HL-60 (cell line): ENCODE data around the gene PPP2R5C.

ENCODE experiments used
- DNase-seq, 2 experiments: peaks; one replicate each; pipeline ENCODE4 v3.0.0-alpha.2; 2010 to 2020; ENCODE audit warnings: low read depth in 1 of 2, low spot score in 1 of 2
- H3K27ac ChIP-seq: fragments of 250-450 bp; sonication (Bioruptor Pico); replicated peaks from 2 replicates; pipeline ENCODE4 v1.5.1; 2020; ENCODE audit warnings: mild to moderate bottlenecking, moderate library complexity
- H3K27me3 ChIP-seq: fragments of 250-450 bp; sonication (Bioruptor Pico); 2 replicates; pipeline ENCODE4 v1.5.1; 2021; ENCODE audit warnings: mild to moderate bottlenecking, moderate library complexity; ENCODE audit not compliant: insufficient read depth, poor library complexity, severe bottlenecking
- H3K4me3 ChIP-seq: replicated peaks from 2 replicates; pipeline ENCODE4 v1.5.1; 2011; ENCODE audit warnings: mild to moderate bottlenecking, control low read depth, low read length; ENCODE audit not compliant: insufficient read depth
- GABPA ChIP-seq: IDR thresholded peaks from 2 replicates; pipeline ENCODE4 v1.6.1; 2012; ENCODE audit warnings: low read depth
- POLR2AphosphoS5 ChIP-seq: IDR thresholded peaks from 2 replicates; pipeline ENCODE4 v1.6.1; 2012; ENCODE audit warnings: low read depth
- SPI1 ChIP-seq: IDR thresholded peaks from 2 replicates; pipeline ENCODE4 v1.6.1; 2012; ENCODE audit warnings: low read depth, mild to moderate bottlenecking, borderline replicate concordance
- TF ChIP-seq, protein P1 (sequence below): IDR thresholded peaks from 2 replicates; pipeline ENCODE4 v1.6.1; 2012; ENCODE audit warnings: low read depth; ENCODE audit not compliant: insufficient replicate concordance
- TF ChIP-seq, protein P2 (sequence below): IDR thresholded peaks from one replicate; pipeline ENCODE4 v1.5.1; 2011; ENCODE audit warnings: low read length, control low read depth, inconsistent platforms; ENCODE audit not compliant: insufficient read depth

PPP2R5C gene

DNA sequence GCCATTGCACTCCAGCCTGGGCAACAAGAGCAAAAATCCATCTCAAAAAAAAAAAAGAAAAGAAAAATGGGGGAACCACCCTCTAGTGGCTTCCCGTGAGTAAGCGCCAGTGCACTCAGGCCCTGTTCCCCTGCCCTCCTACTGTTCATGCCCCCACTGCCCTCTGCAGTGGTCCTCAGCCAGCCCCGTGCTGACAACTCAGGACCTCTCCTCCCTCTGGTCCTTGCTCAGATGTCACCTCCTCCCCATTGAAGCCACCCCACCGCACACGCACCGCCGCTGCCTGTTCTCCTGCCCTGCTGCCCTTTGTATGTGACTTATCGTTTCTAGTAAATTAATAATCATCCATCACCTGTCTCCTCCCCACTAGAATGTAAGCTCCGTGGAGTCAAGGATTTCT is 144.1 kb downstream of the PPP2R5C start:
- Histone ChIP-seq H3K4me3 (no peak overlapping the region), H3K27me3 (no peaks in the 10 kb centered on the region), H3K27ac (no peak overlapping the region)
- no peak for DNase-seq
- TF ChIP-seq, protein P1, sequence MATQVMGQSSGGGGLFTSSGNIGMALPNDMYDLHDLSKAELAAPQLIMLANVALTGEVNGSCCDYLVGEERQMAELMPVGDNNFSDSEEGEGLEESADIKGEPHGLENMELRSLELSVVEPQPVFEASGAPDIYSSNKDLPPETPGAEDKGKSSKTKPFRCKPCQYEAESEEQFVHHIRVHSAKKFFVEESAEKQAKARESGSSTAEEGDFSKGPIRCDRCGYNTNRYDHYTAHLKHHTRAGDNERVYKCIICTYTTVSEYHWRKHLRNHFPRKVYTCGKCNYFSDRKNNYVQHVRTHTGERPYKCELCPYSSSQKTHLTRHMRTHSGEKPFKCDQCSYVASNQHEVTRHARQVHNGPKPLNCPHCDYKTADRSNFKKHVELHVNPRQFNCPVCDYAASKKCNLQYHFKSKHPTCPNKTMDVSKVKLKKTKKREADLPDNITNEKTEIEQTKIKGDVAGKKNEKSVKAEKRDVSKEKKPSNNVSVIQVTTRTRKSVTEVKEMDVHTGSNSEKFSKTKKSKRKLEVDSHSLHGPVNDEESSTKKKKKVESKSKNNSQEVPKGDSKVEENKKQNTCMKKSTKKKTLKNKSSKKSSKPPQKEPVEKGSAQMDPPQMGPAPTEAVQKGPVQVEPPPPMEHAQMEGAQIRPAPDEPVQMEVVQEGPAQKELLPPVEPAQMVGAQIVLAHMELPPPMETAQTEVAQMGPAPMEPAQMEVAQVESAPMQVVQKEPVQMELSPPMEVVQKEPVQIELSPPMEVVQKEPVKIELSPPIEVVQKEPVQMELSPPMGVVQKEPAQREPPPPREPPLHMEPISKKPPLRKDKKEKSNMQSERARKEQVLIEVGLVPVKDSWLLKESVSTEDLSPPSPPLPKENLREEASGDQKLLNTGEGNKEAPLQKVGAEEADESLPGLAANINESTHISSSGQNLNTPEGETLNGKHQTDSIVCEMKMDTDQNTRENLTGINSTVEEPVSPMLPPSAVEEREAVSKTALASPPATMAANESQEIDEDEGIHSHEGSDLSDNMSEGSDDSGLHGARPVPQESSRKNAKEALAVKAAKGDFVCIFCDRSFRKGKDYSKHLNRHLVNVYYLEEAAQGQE = no peak
- TF ChIP-seq, protein P2, sequence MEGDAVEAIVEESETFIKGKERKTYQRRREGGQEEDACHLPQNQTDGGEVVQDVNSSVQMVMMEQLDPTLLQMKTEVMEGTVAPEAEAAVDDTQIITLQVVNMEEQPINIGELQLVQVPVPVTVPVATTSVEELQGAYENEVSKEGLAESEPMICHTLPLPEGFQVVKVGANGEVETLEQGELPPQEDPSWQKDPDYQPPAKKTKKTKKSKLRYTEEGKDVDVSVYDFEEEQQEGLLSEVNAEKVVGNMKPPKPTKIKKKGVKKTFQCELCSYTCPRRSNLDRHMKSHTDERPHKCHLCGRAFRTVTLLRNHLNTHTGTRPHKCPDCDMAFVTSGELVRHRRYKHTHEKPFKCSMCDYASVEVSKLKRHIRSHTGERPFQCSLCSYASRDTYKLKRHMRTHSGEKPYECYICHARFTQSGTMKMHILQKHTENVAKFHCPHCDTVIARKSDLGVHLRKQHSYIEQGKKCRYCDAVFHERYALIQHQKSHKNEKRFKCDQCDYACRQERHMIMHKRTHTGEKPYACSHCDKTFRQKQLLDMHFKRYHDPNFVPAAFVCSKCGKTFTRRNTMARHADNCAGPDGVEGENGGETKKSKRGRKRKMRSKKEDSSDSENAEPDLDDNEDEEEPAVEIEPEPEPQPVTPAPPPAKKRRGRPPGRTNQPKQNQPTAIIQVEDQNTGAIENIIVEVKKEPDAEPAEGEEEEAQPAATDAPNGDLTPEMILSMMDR = no peak
- TF ChIP-seq POLR2AphosphoS5 (no peak), GABPA (no peak), SPI1 (no peak)

DNA sequence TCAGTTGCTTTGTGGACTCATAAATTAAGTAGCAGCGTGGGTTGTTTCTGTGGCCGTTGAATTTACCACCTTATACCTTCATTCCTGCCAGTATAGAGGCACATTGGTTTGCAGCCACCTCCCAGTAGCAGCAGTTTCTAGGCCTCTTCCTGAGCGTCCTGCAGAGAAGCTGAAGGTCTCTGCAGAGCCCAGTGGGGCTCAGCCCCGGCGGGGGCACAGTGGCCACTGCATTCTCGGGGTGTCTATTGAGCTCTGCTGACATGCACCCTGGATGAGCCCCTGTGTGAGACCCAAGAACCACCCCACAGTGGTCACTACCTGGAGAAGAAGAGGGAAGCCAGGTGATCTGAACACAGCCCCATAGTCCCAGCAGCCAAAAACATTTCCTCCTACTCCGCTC is 145.1 kb downstream of the PPP2R5C start:
- Histone ChIP-seq H3K4me3 (no peak overlapping the region), H3K27ac (no peak overlapping the region), H3K27me3 (no peaks in the 10 kb centered on the region)
- TF ChIP-seq, protein P1 = no peak
- TF ChIP-seq, protein P2 = no peak
- TF ChIP-seq POLR2AphosphoS5 = no peak
- no peak for DNase-seq

DNA sequence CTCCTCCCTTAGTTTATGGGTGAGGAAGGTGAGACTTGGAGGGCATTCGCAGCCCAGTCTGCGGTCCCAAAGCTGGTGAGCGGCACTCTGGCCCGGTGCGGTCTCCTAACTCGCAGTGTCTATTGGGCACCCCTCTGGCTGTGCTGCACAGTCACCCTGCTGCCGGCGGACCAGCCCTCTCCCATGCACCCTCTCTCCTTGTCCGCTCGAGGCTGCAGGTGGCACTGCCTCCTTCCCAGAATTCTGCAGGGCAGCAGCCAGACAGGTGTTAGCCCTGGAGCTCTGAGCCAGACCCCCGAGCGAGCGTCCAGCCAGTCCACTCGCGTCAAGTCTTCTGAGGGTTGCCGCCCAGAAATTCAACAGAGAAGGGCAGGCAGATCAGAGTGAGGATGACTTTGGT is 146.1 kb downstream of the PPP2R5C start:
- Histone ChIP-seq H3K27ac (no peak overlapping the region), H3K27me3 (no peaks in the 10 kb centered on the region), H3K4me3 (no peak overlapping the region)
- DNase-seq = no peak
- TF ChIP-seq, protein P2 = no peak
- TF ChIP-seq POLR2AphosphoS5 = no peak
- TF ChIP-seq, protein P1 = no peak
- TF ChIP-seq SPI1 = no peak
- TF ChIP-seq GABPA = no peak
